ENCODE measurements around the gene TYW3.

DNA sequence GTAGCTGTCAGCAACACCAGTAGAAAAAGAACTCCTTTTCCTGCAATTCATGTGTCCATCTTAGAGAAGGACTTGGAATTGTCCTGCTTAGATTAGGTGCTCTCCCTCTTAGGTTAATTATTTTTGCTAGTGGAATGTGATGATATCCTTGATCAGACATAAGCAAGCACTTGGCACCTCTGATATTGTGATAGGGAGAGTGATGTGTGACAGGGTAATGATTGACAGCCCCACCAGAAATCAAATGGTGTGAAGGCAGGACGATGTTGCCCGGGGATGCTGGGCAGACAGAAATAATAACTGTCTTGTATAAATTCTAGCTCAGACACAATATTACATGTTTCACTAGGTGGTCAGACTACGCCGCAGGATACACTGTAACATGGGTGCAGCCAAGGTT lies 4.4 kb downstream of the TYW3 start:
- TF ChIP-seq POLR2A (IDR thresholded peaks at IDR 0.05; ENCODE audit: low read length) (no peak), GATA1 (IDR thresholded peaks at IDR 0.05; ENCODE audit: low read depth, low read length) (no peak)
